IMR-90 (cell line): ENCODE data around the gene PRKAG1.

Source experiments
- RFX5 ChIP-seq: IDR thresholded peaks from 2 replicates; pipeline ENCODE4 v1.8.0; 2012; ENCODE audit warnings: low read depth, mild to moderate bottlenecking, low read length, moderate library complexity
- TF ChIP-seq, protein P1 (sequence below): conservative IDR thresholded peaks from 2 replicates; pipeline ENCODE4 v1.5.1; 2012; ENCODE audit warnings: mild to moderate bottlenecking, low read depth, low read length, improper control_type of control experiment

DNA sequence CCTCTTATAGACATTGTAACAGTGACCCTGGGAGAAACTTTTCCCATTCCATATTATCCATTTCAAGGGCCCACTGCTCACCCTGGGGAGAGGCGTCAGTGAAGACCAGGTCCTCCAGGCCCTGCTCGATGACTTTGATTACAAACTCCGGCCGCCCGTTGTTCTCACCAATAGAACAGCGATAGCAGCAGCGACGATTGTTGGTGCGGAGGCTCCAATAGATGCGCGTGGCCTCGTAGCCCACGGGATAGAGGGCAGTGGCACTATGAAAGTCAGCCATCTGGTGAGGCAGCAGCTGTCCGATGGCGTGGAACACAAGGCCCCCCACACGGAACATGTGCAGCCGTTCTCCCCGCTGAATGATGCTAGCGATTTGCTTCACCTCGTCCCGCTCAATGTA, 7.5 kb upstream of the PRKAG1 start:
- TF ChIP-seq, protein P1, sequence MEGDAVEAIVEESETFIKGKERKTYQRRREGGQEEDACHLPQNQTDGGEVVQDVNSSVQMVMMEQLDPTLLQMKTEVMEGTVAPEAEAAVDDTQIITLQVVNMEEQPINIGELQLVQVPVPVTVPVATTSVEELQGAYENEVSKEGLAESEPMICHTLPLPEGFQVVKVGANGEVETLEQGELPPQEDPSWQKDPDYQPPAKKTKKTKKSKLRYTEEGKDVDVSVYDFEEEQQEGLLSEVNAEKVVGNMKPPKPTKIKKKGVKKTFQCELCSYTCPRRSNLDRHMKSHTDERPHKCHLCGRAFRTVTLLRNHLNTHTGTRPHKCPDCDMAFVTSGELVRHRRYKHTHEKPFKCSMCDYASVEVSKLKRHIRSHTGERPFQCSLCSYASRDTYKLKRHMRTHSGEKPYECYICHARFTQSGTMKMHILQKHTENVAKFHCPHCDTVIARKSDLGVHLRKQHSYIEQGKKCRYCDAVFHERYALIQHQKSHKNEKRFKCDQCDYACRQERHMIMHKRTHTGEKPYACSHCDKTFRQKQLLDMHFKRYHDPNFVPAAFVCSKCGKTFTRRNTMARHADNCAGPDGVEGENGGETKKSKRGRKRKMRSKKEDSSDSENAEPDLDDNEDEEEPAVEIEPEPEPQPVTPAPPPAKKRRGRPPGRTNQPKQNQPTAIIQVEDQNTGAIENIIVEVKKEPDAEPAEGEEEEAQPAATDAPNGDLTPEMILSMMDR = no peak
- TF ChIP-seq RFX5 = no peak
